HG02840 (cell line): ENCODE results near the gene RMND5A.

ENCODE experiments used
- ATAC-seq: cut with Tn5 transposase; IDR thresholded peaks from one replicate; pipeline ENCODE4 v1.9.1; 2021; ENCODE audit warnings: mild to moderate bottlenecking, moderate library complexity, moderate number of reproducible peaks; ENCODE audit not compliant: unreplicated experiment, low FRiP score

RMND5A gene

DNA sequence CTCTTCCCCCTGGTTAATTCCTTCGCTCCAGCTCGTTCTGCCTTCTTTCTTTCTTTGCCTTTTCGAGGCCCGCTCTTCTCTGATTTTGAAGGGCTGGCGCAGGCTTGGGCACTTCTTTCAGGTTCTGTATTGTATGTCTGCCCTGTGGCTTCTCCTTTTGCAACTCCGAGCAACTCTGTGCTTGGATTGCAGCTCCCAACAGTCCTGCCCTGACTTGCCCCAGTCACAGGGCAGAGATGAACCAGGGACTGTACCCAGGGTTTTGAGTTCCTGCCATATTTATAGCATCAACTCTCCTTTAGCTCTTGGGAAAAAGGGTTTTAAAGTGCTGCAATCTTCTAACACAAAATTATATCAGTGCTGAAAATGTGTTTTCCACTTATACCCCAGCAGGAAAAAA lies 101.8 kb downstream of the RMND5A start:
- ATAC-seq, result no peak

- no peak for ATAC-seq
Measured at GRCh38 chr2:86822668-86823345, 102.7 kb downstream of the RMND5A start.

- ATAC-seq, result no peak
Measured at GRCh38 chr2:86825036-86825692, 105.1 kb downstream of the RMND5A start.

DNA sequence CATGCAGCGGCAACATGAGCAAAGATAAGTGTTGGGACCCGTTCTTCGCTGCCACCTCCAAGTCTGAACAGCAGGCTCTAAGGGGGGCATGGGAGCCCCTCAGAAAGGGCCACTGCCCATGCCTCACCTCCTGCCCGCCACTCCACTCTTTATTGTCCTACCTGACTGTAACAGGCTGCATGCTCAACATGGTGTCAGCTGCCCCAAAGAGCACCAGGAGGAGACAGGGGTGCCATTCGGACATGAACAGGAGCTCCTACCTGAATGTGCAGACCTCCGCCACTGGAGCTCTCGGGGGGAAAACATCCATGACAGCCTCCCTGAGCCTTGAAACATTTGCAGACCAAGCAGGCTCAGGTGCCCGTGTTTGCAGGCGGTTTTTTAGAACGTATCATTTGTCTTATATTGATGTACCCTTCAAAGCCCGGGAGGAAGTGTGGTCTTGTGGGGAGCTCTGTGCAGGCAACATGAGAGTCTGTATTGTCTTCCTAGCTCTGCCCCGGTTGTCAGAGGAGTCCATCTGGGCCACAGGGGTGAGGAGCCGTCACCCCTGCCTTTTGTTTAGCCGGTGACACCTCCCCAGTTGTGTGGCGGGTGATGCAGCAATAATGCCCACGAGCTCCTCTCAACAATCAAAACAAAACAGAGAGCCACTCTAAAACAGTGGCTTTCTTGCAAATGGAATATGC lies 105.7 kb downstream of the RMND5A start:
- ATAC-seq, result no peak

DNA sequence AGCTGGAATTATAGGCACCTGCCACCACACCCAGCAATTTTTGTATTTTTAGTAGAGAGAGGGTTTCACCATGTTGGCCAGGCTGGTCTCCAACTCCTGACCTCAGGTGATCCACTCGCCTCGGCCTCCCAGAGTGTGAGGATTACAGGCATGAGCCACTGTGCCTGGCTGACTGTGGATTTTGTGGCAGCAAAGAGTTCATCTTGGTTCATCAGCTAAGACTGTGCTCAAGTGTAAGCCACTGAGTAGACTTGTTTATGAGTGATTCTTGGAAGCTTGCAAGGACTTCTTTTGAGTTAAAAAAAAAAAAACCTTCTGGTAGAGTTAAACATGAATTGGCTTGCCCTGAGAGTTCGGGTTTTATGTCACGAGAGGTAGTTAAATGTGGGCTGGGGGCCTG lies 106.9 kb downstream of the RMND5A start:
- no peak for ATAC-seq
